ENCODE results near the gene SOBP. TPM values are rescaled to one million over a fixed set of nuclear protein-coding genes. Genes with fewer than 3 reads are reported as not detected.

Gene SOBP
- polyA plus RNA-seq, 1 donor (not counting 4 experiments of a cell fraction or from before 2014, with no cell fraction given), result not detected

GRCh38 chr6:107546691-107547450 lies 57.0 kb downstream of the SOBP start:
- dilution Hi-C loops (cut with MboI; ENCODE audit: extremely low pct_ligation_motif_present, low sequenced_read_pairs), result no loop called here
- peaks cover 10% of the 10 kb centered on the region for H3K27me3 ChIP-seq (ENCODE audit: control insufficient read depth, extremely low read depth, insufficient read depth, low read length)
- H3K9ac ChIP-seq (ENCODE audit: control insufficient read depth, extremely low read depth, insufficient read depth, low read length), result no peak overlapping the region
- DNase-seq (ENCODE audit: low read depth, low spot score) (no peak), FAIRE-seq (no peak)
- H4K20me1 ChIP-seq (ENCODE audit: control insufficient read depth, extremely low read depth, insufficient read depth, low read length), result no peaks in the 10 kb centered on the region
- H3K9me1 ChIP-seq (ENCODE audit: control insufficient read depth, extremely low read depth, insufficient read depth, low read length), result no peaks in the 10 kb centered on the region
- no peaks in the 10 kb centered on the region for H3K36me3 ChIP-seq (ENCODE audit: control insufficient read depth in 2 of 2, extremely low read depth in 1 of 2, insufficient read depth in 2 of 2, low read length in 2 of 2)
- H2AFZ ChIP-seq (ENCODE audit: control insufficient read depth, low read length), result no peak overlapping the region
- no peak overlapping the region for H3K27ac ChIP-seq (ENCODE audit: control insufficient read depth, insufficient read depth, low read length)
- H3K4me1 ChIP-seq (ENCODE audit: control insufficient read depth, extremely low read depth, insufficient read depth, low read length), result no peaks in the 10 kb centered on the region
- H3K4me2 ChIP-seq (ENCODE audit: control insufficient read depth, extremely low read depth, insufficient read depth, low read depth, low read length), result no peak overlapping the region
- no peaks in the 10 kb centered on the region for H3K9me3 ChIP-seq (ENCODE audit: control insufficient read depth, low read depth, low read length)
- H3K4me3 ChIP-seq (ENCODE audit: control insufficient read depth in 2 of 3, extremely low read depth in 1 of 3, insufficient read depth in 2 of 3, low read depth in 1 of 3, low read length in 3 of 3), result no peak overlapping the region
- TF ChIP-seq EZH2 (IDR thresholded peaks at IDR 0.05; ENCODE audit: low read length) (no peak), CTCF (optimal IDR thresholded peaks at IDR 0.05 in 1 of 3, IDR thresholded peaks at IDR 0.05 in 1 of 3, conservative IDR thresholded peaks at IDR 0.05 in 1 of 3; ENCODE audit: extremely low read depth in 1 of 3, insufficient read depth in 2 of 3, low read length in 3 of 3) (no peak)
- H3K79me2 ChIP-seq (ENCODE audit: control insufficient read depth, insufficient read depth, low read length), result no peaks in the 10 kb centered on the region

- no peaks in the 10 kb centered on the region for H3K4me1 ChIP-seq (ENCODE audit: control insufficient read depth, extremely low read depth, insufficient read depth, low read length)
- H3K9me3 ChIP-seq (ENCODE audit: control insufficient read depth, low read depth, low read length), result no peaks in the 10 kb centered on the region
- no peak overlapping the region for H3K4me2 ChIP-seq (ENCODE audit: control insufficient read depth, extremely low read depth, insufficient read depth, low read depth, low read length)
- no peak overlapping the region for H3K4me3 ChIP-seq (ENCODE audit: control insufficient read depth in 2 of 3, extremely low read depth in 1 of 3, insufficient read depth in 2 of 3, low read depth in 1 of 3, low read length in 3 of 3)
- H3K9me1 ChIP-seq (ENCODE audit: control insufficient read depth, extremely low read depth, insufficient read depth, low read length), result no peaks in the 10 kb centered on the region
- FAIRE-seq, result no peak
- H2AFZ ChIP-seq (ENCODE audit: control insufficient read depth, low read length), result no peak overlapping the region
- no peak overlapping the region for H3K27ac ChIP-seq (ENCODE audit: control insufficient read depth, insufficient read depth, low read length)
- no peaks in the 10 kb centered on the region for H4K20me1 ChIP-seq (ENCODE audit: control insufficient read depth, extremely low read depth, insufficient read depth, low read length)
- dilution Hi-C loops (cut with MboI; ENCODE audit: extremely low pct_ligation_motif_present, low sequenced_read_pairs), result no loop called here
- H3K79me2 ChIP-seq (ENCODE audit: control insufficient read depth, insufficient read depth, low read length), result no peaks in the 10 kb centered on the region
- H3K36me3 ChIP-seq (ENCODE audit: control insufficient read depth in 2 of 2, extremely low read depth in 1 of 2, insufficient read depth in 2 of 2, low read length in 2 of 2), result no peaks in the 10 kb centered on the region
- H3K27me3 ChIP-seq (ENCODE audit: control insufficient read depth, extremely low read depth, insufficient read depth, low read length), result peaks cover 7% of the 10 kb centered on the region
- no peak overlapping the region for H3K9ac ChIP-seq (ENCODE audit: control insufficient read depth, extremely low read depth, insufficient read depth, low read length)
- DNase-seq (ENCODE audit: low read depth, low spot score), result no peak
- TF ChIP-seq EZH2 (IDR thresholded peaks at IDR 0.05; ENCODE audit: low read length) (no peak), CTCF (optimal IDR thresholded peaks at IDR 0.05 in 1 of 3, IDR thresholded peaks at IDR 0.05 in 1 of 3, conservative IDR thresholded peaks at IDR 0.05 in 1 of 3; ENCODE audit: extremely low read depth in 1 of 3, insufficient read depth in 2 of 3, low read length in 3 of 3) (no peak)
Observed at GRCh38 chr6:107547451-107547840, 57.5 kb downstream of the SOBP start.
